Activated CD4-positive, CD25-positive, alpha-beta regulatory T cell treated with anti-CD3 and anti-CD28 coated beads, Interleukin-2, amount 50 U/mL, for 24 hours (primary cell): Measurements from ENCODE around the gene C1orf50.
"Not testable (repeated sequence)": the region's sequence is repeated elsewhere in the genome, so short reads cannot be mapped to it uniquely, and the experiment has no call there.

Source experiments
- ATAC-seq, 2 donors: fragments of 150-1000 bp; cut with Tn5 transposase; one replicate each; pipeline ENCODE4 v1.10.0; 2021; ENCODE audit warnings: mild to moderate bottlenecking in 1 of 2, moderate library complexity in 1 of 2

The C1orf50 gene

GRCh38 chr1:42739753-42740700 is 27.0 kb upstream of the C1orf50 start, which contains the start of gene CLDN19:
CLDN19 (minus strand) TSS chr1:42740236; CDS start chr1:42740063, 173 bp downstream.
- no peak for ATAC-seq

DNA sequence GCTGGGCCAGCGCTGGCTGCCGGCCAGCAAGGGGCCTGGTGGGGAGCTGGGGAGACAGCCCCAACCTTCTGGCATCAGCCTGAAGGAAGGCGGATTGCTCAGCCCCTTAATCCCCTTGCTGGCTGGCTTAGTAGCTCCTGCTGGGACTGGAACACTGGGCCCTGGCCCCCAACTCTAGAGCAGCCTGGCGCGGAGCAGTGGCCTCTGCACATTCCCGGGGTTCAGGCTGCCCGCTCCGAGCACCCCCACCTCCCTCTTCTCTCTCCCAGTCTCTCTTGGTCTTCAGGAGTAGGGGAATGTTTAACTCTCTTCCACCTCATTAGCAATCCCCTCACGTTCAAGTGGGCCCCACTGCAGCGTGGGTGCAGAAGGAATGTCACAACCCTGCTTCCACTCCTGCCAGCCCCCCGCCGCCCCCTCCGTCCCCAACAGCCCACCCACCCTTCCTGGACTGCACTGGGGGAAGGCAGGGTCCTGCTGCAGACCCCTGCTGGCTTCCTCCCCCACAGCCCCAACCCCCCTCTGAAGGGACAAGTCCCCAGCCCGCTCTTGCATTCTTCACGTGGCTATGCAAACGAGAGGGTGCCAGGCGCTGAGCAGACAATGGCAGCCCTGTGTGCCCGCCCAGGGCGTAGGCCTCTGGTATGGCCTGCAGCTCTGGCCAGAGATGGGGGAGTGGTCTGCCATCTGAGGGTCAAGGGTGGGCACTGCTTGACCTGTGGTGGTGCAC is 26.0 kb upstream of the C1orf50 start:
- ATAC-seq, result no peak

GRCh38 chr1:42741706-42742105 is 25.3 kb upstream of the C1orf50 start:
- ATAC-seq, result no peak

DNA sequence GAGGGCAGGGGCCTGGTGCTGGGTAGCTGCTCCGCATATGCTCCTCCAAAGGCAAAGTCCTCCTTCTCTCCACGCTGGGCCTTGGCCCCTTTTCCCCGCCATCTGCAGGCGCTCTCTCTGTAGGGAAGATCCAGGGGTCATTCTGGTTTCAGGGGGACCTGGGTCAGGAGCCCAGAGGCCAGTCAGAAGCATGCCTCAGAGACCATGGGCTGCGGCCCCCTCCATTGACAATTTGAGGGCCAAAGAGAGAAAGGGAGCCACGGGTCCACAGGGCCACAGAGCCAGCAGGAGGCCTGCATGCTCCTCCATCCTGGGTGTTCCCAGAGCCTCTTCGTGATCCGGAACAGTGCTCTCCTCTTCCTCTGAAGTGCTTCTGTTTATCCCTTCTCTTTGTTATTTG is 24.9 kb upstream of the C1orf50 start:
- no peak for ATAC-seq

DNA sequence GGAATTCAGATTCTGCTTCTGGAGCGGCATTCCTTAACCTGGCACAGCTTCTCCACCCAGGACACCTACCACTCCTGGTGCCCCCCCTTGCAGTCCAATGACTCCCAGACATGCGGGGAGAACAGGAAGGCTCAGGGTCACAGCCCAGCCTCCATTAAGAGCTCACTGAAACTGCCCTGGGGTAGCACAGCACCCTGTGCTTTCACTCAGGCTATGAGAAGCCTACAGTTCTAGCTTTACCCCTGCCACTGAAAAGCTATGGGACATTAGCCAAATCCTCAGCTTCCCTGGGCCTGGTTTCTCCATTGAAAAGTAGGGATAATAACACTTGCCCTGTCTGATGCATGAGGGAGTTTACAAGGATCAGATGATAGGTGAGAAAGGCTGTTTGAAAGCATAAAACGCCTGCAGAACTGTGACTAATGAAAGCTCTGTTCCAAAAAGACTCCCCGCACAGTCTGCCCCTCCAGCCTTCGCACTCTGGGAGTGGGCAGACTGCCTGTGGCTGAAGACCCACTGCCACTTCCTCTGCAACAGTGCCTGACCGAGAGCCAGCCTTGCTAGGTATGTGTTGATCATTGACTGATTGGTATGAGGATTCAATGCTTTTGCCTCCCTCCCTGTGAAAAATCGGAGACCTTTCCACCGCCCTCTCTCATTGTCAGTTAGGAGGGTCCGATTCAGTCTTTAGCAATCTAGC is 24.3 kb upstream of the C1orf50 start:
- no peak for ATAC-seq

GRCh38 chr1:42743317-42744147 is 23.5 kb upstream of the C1orf50 start:
- ATAC-seq, result no peak

GRCh38 chr1:42744148-42744413 is 23.0 kb upstream of the C1orf50 start:
- ATAC-seq, result no peak

DNA sequence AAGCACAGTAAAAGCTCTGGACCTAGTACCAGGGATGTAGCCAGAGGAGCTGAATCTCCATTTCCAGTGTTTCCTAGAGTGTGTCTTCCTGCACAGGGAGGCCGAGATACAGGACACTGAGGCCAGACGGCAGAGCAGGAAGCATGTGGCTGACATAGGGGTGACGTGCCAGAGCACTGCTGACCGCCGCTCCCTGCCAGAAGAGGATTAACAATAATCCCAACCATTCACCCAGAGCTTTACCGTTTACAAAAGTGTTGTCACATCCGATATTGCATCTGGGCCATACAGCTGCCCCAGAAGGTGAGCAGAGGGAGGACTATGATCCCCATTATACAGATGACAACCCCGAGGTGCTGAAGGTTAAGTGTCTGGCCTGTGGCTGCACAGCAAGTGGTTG is 21.2 kb upstream of the C1orf50 start:
- no peak for ATAC-seq

DNA sequence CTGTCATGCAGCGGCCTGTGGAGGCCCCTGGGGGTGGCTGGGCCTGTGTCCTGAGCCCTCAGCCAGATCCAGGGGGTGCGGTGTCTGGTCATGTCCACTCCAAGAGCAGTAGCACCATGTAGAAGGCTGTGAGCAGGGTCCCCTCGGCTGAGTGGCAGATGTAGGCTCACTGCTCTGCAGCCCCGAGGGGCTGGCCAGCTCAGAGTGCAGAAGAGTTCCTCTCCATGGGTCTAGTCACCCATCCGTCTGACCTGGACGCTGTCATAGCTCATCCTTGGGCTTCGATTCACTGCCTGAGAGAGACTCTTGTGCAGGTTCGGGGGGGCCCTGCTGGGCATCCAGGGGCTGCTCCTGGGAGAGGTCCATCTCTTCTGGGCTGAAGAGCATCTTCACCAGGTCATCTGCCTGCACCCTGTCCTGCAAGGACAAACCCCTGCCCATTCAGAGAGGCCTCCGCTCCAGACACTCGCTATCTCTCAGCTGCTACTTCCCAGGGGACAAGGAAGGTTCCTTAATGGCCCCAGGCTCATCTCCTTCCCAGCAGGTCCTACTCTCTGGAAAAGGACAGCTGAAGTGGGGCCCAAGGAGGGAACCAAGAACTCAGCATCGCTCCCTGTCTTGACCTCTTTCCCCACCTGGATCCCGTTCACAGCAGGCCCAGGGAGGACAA is 20.5 kb upstream of the C1orf50 start:
- no peak for ATAC-seq

- ATAC-seq, result peak in 1 of 2 donors; percentile 38
Observed at GRCh38 chr1:42747125-42747524, 19.9 kb upstream of the C1orf50 start.

DNA sequence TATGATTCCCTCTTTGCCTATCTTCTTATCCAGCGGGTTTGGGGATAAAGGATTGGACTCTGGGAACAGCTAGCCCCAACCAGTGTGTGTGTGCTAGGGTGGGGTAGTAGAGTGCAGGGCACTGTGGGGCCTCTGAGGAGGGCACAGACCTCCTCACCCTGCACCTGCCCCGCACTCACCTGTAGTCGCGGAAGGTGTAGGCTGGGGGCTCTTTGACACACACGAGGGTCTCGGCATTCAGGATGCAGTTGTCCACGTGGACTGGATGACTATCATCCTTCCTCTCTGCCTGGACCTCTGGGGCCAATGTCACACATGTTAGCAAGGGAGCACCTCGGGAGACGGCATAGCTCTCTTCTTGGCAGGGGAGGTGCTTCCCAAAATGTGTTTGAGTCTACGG is 19.0 kb upstream of the C1orf50 start:
- no peak for ATAC-seq

DNA sequence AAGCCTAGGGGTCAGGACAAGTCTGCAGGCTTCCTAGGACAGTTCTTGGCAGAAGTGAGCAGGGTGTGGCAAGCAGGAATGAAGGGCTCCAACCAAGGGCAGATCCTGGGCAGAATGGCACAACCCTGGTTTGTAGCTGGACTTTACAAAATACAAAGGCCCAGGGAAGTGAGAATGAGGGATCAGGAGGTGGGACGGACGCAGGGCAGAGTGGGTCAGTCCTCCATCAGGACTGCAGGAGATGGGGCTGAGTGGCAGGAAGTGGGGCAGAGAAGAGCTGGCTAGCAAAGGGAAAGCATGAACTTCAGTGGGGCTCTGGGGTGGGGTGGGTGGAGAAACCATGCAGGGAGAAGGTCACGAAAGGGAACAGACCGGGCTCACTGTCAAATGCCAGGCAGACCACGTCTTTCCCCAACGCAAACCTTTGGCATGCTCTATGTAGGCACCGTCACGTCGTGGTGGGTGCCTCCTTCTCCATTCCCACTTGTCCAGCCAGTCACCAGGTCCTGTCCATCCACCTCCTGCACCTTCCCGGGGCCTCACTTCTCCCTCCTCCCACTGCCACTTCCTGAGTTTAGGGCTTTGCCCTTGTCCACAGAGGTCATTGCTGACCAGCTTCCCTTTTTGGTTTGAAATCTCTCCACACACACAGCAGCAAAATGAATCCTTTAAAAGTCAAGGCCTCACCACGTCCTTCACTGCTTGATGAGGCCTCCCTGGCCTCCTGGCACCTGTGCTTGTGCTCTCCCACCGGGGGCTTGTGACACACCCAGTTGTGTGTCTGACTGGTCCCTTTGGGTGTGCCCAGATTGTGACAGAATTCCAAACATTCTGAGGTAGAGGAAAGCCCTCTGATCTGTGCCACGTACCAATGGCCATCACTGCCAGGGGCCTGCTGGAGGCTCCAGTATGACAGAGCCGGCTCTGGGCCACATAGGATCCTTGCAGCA is 18.3 kb upstream of the C1orf50 start:
- no peak for ATAC-seq

- ATAC-seq, result no peak
Observed at GRCh38 chr1:42750041-42750440, 17.0 kb upstream of the C1orf50 start.

DNA sequence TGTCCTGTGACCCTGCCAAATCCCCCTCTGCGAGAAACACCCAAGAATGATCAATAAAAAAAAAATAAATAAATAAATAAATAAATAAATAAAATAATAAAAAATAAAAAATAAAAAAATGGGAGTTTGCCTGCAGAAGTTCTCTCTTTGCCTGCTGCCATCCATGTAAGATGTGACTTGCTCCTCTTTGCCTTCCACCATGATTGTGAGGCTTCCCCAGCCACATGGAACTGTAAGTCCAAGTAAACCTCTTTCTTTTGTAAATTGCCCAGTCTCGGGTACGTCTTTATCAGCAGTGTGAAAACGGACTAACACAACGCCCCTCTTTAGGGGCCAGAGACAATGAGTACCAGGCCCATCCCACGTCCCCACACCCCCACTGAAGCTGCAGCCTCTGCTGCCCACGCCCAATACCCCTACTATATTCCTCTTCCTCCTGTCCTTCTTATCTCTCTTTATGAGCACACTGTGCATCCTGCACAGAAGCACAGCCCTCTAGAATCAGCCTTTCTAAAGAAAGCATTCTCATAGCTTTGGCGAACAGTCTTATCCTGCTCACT is 15.5 kb upstream of the C1orf50 start:
- ATAC-seq, result not testable (repeated sequence)

GRCh38 chr1:42752284-42752683 is 14.8 kb upstream of the C1orf50 start:
- no peak for ATAC-seq

GRCh38 chr1:42753070-42753469 is 14.0 kb upstream of the C1orf50 start:
- ATAC-seq, result no peak

- peak in 1 of 2 donors; percentile 49 for ATAC-seq
Observed at GRCh38 chr1:42756956-42757891, 9.8 kb upstream of the C1orf50 start.

DNA sequence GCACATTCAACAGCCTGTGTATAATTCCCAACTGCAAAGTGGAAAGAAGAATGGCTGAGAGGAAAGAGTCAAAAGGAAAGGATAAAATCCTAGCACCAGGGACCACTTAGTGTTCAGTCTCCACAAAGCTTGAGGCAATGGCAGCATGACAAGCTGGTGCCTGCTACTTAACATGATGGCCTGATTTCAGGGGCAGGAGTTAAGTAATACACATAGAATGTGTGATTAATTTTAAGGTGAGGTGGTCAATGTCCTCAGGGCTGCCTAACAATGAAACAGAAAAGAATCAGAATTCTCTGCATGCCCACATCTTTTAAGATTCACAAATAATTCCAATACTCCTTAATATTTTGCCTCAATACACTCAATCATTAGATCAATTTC is 9.2 kb upstream of the C1orf50 start:
- ATAC-seq, result no peak

GRCh38 chr1:42758641-42759040 is 8.4 kb upstream of the C1orf50 start:
- ATAC-seq, result no peak
